GM21447 (cell line): Measurements from ENCODE around the gene RUNDC3A.

ENCODE experiments used
- ATAC-seq: cut with Tn5 transposase; IDR thresholded peaks from one replicate; pipeline ENCODE4 v1.9.1; 2021; ENCODE audit not compliant: unreplicated experiment

RUNDC3A gene

DNA sequence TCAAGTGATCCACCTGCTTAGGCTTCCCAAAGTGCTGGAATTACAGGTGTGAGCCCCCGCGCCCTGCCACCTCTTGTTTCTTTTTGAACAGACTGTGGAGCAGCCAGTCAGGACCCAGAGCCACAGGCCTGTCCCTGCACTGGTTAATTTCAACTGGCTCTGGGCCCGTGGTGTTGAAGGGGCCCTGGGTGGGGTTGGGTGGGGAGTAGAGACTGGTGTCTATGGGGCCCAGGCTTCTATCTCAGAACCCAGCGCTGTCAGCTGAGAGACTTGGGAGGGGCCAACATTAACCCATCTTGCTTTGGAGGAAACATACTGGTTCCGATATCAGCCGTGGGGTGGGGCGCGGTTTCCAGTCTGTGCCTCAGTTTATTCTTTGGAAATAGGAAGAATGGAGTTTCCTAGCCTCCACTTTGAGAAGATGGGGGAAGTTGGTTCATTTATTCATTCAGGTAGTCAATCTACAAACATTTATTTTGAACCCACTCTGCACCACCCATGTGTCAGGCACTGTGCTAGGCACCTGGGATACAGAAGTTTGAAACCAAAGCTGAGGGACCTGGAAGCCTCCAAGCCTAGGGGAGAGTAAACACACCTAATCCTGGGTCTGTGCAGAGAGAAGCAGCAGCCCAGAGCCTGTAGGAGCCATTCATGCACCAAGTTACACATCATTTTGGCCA lies 24.9 kb upstream of the RUNDC3A start:
- ATAC-seq = no peak

DNA sequence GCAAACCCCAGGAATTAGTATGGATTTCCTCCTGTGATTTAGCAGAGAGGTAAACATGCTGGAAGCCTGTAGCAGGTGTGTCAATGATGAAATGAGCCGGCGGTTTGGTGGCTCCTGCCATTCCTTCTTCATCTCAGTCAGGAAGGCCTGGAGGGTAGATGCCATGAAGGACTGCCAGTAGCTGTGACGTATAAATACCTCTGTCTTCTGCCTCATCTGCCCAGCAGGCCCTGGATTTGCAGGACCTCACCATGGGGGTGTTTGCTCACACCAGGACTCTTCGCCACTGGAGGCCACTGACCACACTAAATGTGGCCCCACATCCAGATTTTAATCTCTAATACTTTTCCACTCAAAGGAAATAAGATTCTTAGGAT lies 24.4 kb upstream of the RUNDC3A start:
- ATAC-seq = no peak

GRCh38 chr17:44287651-44288050 lies 20.8 kb upstream of the RUNDC3A start:
- no peak for ATAC-seq

- no peak for ATAC-seq
Observed at GRCh38 chr17:44293509-44294226, 14.7 kb upstream of the RUNDC3A start.

- no peak for ATAC-seq
Observed at GRCh38 chr17:44297975-44298374, 10.4 kb upstream of the RUNDC3A start.

DNA sequence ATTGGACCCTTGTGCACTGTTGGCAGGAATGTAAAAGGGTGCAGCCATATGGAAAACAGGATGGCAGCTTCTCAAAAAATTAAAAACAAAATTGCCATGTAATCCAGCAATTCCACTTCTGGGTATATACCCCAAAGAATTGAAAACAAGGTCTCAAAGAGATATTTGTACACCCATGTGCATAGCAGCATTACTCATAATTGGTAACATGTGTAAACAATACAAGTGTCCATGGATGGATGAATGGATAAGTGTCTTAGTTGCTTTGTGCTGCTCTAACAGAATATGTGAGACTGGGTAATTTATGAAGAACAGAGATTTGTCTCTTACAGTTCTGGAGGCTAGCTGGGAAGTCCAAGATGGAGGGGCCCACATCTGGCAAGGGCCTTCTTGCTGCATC lies 3.8 kb upstream of the RUNDC3A start:
- ATAC-seq = no peak

DNA sequence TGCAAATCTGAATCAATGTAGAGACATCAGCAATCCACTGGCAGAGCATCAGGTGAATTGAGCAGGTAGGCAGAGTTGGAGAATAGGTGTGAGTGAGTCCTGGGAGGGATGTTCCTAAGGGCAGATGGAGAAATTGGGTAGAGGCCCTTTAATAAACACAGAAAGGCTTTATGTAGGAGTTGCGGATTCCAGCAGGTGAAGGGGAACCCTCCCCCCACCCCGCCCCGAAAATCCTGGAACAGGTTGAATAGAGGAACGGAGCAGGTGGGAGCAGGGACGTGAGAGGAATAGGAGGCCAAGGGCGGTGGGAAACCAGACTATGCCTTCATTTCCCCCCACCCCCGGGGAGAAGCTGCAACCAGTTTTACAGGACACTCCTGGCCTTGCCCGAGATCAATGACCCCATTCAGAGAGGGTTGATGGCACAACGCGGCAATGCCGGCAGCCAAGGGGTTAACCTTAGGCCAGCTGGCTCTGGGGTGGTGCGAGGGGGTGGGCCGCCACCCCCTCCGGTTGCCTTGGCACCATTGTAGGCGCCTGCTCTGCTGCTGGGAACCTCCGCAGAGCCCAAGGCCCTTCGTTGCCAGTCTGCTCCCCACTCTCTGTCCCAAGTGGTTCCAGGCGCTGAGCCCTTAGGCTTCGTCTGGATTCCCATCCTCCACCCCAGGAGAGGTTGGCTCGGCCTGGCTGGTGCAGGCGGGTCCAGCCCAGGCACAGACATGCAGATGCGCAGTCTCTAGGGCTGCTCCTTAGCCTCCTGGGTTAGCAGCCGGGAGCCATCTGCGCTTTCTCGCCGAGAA lies 814 bp upstream of the RUNDC3A start:
- ATAC-seq = no peak

GRCh38 chr17:44308865-44309264 lies 464 bp downstream of the RUNDC3A start:
- no peak for ATAC-seq

DNA sequence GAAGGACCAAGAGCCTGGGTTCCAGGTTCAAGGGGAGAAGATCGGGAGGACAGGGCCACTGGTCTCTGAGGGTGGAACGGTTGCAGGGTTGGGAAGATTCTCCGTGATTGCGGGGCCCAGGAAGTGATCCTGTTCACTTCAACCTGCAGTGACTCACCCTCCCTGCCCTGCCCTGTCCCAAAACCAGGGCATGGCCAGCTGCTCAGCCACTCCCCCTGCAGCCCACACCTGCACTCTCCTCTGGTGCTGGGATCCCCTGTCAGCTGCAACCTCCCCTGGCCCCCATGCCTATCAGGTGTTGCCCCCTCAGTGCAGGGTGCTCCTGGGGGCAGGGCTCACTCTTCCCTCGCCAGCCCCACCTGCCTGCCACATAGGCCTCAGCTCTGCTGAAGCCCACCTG lies 1.1 kb downstream of the RUNDC3A start:
- no peak for ATAC-seq

- ATAC-seq = no peak
Observed at GRCh38 chr17:44310188-44310587, 1.8 kb downstream of the RUNDC3A start.

GRCh38 chr17:44310609-44311376 lies 2.4 kb downstream of the RUNDC3A start:
- ATAC-seq = no peak

DNA sequence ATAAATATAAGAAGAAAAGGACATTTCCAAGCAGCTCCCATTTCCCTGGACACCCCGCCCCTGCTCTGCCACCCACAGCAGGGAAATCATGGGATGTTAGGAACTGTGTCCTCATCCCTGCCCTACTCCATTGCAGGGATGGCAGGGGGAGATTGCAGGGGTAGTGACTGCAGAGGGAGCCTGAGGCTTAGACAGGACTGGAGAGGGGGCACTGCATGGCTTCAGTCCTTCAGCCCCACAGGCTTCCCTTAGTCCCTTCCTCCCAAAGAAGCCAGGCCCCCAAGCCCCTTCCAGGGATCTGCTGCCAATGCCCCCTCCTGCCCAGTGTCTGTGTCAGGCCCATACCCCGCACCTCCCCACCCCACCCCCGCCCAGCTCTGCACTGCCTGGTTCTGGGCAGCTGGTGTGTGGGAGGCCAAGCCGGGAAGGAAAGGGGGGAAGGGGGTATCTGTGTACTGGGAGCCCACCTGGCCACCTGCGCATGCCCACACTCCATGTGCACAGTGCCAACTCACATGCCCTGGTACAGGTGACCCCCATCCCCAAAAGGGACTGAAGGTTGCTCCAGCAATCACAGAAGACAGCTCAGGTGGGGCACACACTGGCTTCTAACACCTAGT lies 3.3 kb downstream of the RUNDC3A start:
- ATAC-seq = no peak

DNA sequence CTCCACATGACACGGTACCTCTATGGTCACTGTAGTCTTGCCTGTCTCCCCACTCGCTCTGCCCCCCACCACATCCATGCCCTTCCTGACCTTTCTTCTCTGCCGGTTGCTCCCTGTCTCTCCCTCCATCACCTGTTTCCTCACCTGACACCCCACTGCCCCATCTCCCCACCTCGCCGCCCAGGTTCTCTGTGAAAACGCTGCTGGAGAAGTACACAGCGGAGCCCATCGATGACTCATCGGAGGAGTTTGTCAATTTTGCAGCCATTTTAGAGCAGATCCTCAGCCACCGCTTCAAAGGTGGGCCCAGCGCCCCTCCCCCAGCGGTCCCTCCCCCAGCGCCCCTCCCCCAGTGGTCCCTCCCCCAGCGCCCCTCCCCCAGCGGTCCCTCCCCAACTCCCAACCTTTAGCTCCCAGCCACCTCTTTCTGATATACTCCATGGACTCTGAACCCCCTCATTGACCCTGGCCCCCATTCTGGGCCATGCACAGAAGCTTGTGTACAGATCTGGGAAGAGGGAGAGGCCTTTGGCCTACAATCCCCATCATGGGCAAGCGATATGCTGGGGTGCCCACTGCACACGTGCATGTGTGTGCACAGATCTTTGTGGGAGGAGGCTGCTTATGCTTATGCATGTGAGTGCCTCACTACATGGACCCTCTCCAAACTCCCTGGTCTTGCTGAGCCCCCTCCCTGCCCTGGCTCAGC lies 4.1 kb downstream of the RUNDC3A start:
- ATAC-seq = no peak

- no peak for ATAC-seq
Observed at GRCh38 chr17:44314031-44314430, 5.6 kb downstream of the RUNDC3A start.

DNA sequence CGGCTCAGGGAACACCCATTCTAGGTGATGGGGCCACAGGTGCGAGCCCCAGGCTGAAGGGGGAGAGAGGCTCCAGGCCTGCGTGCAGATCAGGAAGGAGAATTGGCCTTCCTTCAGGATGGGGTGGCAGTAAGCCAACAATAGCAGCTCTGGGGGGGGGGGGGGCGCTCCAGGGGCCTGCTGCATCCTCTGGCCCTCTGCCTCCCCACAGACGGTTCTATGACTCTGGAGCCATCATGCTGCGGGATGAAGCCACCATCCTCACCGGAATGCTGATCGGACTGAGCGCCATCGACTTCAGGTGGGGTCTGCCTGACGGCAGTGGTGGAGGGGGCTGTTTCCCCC lies 6.1 kb downstream of the RUNDC3A start:
- ATAC-seq = no peak

DNA sequence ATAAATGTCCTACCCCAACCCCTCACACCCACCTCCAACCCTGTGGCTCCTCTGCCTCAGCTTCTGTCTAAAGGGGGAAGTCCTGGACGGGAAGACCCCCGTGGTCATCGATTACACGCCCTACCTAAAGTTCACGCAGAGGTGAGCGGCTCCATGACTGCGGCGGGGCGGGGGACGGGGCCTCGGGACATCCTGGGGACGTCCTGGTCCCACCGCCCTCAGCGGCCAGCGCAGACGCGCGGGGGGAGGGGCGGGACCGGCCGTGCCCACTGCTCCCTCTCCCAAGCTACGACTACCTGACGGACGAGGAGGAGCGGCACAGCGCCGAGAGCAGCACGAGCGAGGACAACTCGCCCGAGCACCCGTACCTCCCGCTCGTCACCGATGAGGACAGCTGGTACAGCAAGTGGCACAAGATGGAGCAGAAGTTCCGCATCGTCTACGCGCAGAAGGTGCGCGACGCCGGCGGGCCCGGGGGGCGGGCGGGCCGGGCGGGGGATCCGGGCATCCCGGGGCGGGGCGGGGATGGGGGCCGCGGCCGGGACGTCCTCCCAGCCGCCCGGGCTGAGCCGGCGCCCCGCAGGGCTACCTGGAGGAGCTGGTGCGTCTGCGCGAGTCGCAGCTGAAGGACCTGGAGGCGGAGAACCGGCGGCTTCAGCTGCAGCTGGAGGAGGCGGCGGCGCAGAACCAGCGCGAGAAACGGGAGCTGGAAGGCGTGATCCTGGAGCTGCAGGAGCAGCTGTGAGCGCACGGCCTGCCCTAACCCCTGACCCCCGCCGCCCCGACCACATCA lies 6.7 kb downstream of the RUNDC3A start:
- ATAC-seq = no peak

GRCh38 chr17:44315760-44316731 lies 7.6 kb downstream of the RUNDC3A start:
- ATAC-seq = no peak

GRCh38 chr17:44317545-44317944 lies 9.1 kb downstream of the RUNDC3A start:
- no peak for ATAC-seq
